Measurements from ENCODE around the gene KLF2. TPM values are rescaled to one million over a fixed set of nuclear protein-coding genes. Genes with fewer than 3 reads are reported as not detected.

KLF2 gene
- total RNA-seq, 2 experiments from 2014 or later, result 0.94 to 1.0 TPM

DNA sequence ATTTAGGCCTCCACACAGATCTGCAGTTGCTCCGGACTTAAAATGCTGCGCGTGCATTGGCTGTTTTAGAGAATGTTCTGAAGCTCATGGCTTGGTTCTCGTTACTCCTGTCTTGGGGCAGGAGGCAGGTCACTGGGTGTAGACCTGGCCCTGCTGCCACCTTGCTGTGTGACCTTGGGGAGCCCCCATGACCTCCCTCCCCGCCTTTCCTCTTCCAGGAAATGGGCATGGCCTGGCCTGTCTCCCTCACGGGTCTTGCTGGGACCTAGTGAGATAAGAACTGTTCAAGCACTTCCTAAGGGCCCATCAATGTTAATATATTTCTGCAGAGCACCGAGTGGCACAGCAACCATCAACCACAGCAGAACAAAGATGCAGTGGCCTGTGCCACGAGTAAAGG lies 49.4 kb downstream of the KLF2 start:
- no peak for DNase-seq
- Mint-ChIP-seq H3K27ac (no peak overlapping the region), H3K4me3 (no peak overlapping the region), H3K27me3 (peaks cover 4% of the 10 kb centered on the region), H3K9me3 (no peaks in the 10 kb centered on the region), H3K4me1 (ENCODE audit: low read depth) (peaks cover 56% of the 10 kb centered on the region), H3K36me3 (ENCODE audit: low read depth) (peaks cover 17% of the 10 kb centered on the region)
- TF ChIP-seq, protein P1, sequence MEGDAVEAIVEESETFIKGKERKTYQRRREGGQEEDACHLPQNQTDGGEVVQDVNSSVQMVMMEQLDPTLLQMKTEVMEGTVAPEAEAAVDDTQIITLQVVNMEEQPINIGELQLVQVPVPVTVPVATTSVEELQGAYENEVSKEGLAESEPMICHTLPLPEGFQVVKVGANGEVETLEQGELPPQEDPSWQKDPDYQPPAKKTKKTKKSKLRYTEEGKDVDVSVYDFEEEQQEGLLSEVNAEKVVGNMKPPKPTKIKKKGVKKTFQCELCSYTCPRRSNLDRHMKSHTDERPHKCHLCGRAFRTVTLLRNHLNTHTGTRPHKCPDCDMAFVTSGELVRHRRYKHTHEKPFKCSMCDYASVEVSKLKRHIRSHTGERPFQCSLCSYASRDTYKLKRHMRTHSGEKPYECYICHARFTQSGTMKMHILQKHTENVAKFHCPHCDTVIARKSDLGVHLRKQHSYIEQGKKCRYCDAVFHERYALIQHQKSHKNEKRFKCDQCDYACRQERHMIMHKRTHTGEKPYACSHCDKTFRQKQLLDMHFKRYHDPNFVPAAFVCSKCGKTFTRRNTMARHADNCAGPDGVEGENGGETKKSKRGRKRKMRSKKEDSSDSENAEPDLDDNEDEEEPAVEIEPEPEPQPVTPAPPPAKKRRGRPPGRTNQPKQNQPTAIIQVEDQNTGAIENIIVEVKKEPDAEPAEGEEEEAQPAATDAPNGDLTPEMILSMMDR (IDR thresholded peaks at IDR 0.05), result no peak
- CTCF ChIA-PET, result interaction anchor here (0.6 to 3.9 kb wide), 4 partner anchors 8 to 332 kb away, joined by 3 to 30 read pairs (median 3); no protein-coding TSS in a partner anchor
- POLR2A ChIA-PET, result interaction anchor here (0.6 to 1.9 kb wide), 5 partner anchors 16 to 45 kb away, joined by 3 to 5 read pairs (median 4); no protein-coding TSS in a partner anchor
- intact Hi-C loops (cut with micrococcal nuclease), result no loop called here
- ATAC-seq, result no peak

DNA sequence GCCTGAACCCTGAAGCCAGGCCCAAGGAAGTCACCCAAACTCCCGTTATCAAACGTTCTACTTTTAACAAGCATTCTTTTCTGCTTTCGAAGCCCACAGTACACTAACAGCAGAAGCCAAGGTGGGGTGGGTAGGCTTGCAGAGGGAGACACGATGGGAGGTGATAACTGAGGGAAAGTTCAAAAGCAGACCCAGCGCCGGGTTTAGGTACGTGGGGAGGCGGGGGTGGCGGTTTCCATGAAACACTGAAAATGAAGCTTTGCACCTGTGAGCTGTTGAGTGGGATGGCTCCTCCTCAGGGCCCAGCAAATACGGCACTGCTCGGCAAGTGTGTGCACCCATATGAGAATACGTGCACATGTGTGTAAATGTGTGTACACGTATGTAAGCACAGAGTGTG lies 49.8 kb downstream of the KLF2 start:
- CTCF ChIA-PET, result interaction anchor here (0.6 to 3.9 kb wide), 5 partner anchors 8 to 333 kb away, joined by 3 to 30 read pairs (median 3); no protein-coding TSS in a partner anchor
- Mint-ChIP-seq H3K4me3 (no peak overlapping the region), H3K27ac (no peak overlapping the region), H3K27me3 (peaks cover 4% of the 10 kb centered on the region), H3K36me3 (ENCODE audit: low read depth) (peaks cover 17% of the 10 kb centered on the region), H3K9me3 (no peaks in the 10 kb centered on the region), H3K4me1 (ENCODE audit: low read depth) (peaks cover 56% of the 10 kb centered on the region)
- intact Hi-C loops (cut with micrococcal nuclease), result no loop called here
- POLR2A ChIA-PET, result interaction anchor here (0.6 to 1.9 kb wide), 6 partner anchors 17 to 45 kb away, joined by 3 to 5 read pairs (median 4); no protein-coding TSS in a partner anchor
- peak; percentile 61 for DNase-seq
- ATAC-seq, result no peak
- TF ChIP-seq, protein P1 (IDR thresholded peaks at IDR 0.05), result no peak

DNA sequence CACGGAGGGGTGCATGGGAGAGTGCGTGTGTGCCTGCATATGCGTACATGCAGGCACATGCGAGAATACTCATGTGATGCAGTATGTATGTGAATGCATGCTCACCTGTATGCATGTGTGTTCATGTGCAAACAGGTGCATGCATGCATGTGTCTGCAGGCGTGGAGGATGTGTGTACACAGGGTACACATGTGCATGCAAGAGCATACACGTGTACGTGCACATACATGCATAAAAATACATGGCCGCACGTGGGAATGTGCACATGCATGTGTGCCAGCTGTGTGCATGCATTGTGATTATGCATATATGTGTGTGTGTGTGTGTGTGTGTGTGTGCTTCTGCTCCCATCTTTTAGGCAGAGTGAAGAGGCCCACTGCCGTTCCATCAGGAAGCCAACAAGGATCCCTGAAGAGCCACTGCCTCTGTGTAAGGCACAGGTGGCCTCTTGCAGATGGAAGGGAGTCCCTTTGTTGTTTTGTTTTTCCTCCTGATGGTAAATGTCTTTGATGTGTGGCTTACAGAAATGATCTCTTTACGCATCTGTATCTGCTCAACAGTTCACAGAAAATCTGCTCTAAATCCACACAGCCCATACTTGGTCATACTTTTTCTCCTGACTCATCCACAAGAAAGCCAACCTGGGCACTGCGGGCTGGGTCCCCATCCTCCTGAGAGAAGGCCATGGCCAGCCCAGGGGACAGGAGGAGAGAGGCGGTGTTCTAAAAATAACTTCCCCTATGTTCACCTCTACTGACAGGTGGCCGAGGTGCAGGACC lies 50.7 kb downstream of the KLF2 start:
- DNase-seq, result peak; percentile 2
- peaks cover 17% of the 10 kb centered on the region for H3K36me3 Mint-ChIP-seq (ENCODE audit: low read depth)
- no peak overlapping the region for H3K4me3 Mint-ChIP-seq
- H3K9me3 Mint-ChIP-seq, result no peaks in the 10 kb centered on the region
- CTCF ChIA-PET, result interaction anchor here (0.9 to 3.1 kb wide), 11 partner anchors 9 to 130 kb away, joined by 3 to 27 read pairs (median 6); no protein-coding TSS in a partner anchor
- no peak for ATAC-seq
- POLR2A ChIA-PET, result interaction anchor here (0.6 to 1.6 kb wide), 6 partner anchors 9 to 47 kb away, joined by 3 to 10 read pairs (median 4); no protein-coding TSS in a partner anchor
- peaks cover 56% of the 10 kb centered on the region for H3K4me1 Mint-ChIP-seq (ENCODE audit: low read depth)
- H3K27ac Mint-ChIP-seq, result no peak overlapping the region
- intact Hi-C loops (cut with micrococcal nuclease), result no loop called here
- peaks cover 3% of the 10 kb centered on the region for H3K27me3 Mint-ChIP-seq
- TF ChIP-seq, protein P1 (IDR thresholded peaks at IDR 0.05), result no peak

DNA sequence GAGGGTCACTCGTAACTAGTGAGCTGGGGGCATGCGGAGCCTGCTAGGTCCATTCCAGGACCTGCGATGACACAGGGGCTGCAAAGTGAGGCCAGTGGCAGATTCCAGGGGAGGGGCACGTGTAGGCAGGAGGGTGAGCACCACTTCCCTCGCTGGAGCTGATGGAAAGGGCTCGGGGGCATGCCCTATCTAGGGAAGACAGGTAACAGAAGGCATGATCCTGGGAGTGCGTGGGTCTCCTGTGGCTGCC lies 51.2 kb downstream of the KLF2 start:
- POLR2A ChIA-PET, result interaction anchor here (0.6 to 1.6 kb wide), 4 partner anchors 9 to 48 kb away, joined by 3 to 10 read pairs (median 5); no protein-coding TSS in a partner anchor
- no peaks in the 10 kb centered on the region for H3K9me3 Mint-ChIP-seq
- no peak overlapping the region for H3K27ac Mint-ChIP-seq
- H3K27me3 Mint-ChIP-seq, result no peaks in the 10 kb centered on the region
- H3K4me3 Mint-ChIP-seq, result no peak overlapping the region
- TF ChIP-seq, protein P1 (IDR thresholded peaks at IDR 0.05), result no peak
- DNase-seq (no peak), ATAC-seq (no peak)
- CTCF ChIA-PET, result interaction anchor here (0.8 to 3.1 kb wide), 14 partner anchors 9 to 174 kb away, joined by 3 to 27 read pairs (median 5); no protein-coding TSS in a partner anchor
- peaks cover 56% of the 10 kb centered on the region for H3K4me1 Mint-ChIP-seq (ENCODE audit: low read depth)
- intact Hi-C loops (cut with micrococcal nuclease), result no loop called here
- peaks cover 17% of the 10 kb centered on the region for H3K36me3 Mint-ChIP-seq (ENCODE audit: low read depth)

DNA sequence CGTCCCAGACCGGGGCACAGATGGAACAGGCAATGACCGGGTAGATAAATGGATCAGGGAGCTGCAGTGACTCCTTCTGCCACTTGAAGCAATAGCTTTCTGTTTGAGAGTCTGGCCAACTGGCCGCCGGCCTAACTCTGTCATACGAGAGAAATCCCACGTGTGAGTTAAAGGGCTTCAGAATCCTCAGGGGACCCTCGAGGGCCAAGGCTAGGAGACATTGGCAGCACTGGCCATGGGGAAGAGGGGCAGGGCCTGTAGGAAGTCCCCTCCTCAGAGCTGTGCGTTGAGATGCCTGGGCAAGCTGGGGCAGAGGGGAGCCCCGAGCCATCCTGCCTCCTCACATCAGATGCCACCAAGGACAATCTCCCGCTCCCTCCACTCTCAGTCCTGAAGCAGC lies 51.6 kb downstream of the KLF2 start:
- H3K9me3 Mint-ChIP-seq, result no peaks in the 10 kb centered on the region
- no peak overlapping the region for H3K4me3 Mint-ChIP-seq
- ATAC-seq (no peak), DNase-seq (no peak)
- POLR2A ChIA-PET, result interaction anchor here (0.5 to 1.6 kb wide), 5 partner anchors 10 to 192 kb away, joined by 3 to 10 read pairs (median 4); no protein-coding TSS in a partner anchor
- CTCF ChIA-PET, result interaction anchor here (0.8 to 3.1 kb wide), 23 partner anchors 9 to 191 kb away, joined by 3 to 27 read pairs (median 4); no protein-coding TSS in a partner anchor
- intact Hi-C loops (cut with micrococcal nuclease), result no loop called here
- no peaks in the 10 kb centered on the region for H3K27me3 Mint-ChIP-seq
- no peak overlapping the region for H3K27ac Mint-ChIP-seq
- peaks cover 57% of the 10 kb centered on the region for H3K4me1 Mint-ChIP-seq (ENCODE audit: low read depth)
- TF ChIP-seq, protein P1 (IDR thresholded peaks at IDR 0.05), result no peak
- peaks cover 17% of the 10 kb centered on the region for H3K36me3 Mint-ChIP-seq (ENCODE audit: low read depth)
